Measurements from ENCODE around the gene PHACTR1. TPM values are rescaled to one million over a fixed set of nuclear protein-coding genes. Genes with fewer than 3 reads are reported as not detected.
A peak's percentile ranks its signal among the peaks of the same experiment; 100 is the strongest.

PHACTR1 gene
- total and polyA plus RNA-seq, 12 donors, result 6.3 to 150 (median 79.9) TPM

- H3K4me3 ChIP-seq, result no peak overlapping the region
- TF ChIP-seq, protein P1, sequence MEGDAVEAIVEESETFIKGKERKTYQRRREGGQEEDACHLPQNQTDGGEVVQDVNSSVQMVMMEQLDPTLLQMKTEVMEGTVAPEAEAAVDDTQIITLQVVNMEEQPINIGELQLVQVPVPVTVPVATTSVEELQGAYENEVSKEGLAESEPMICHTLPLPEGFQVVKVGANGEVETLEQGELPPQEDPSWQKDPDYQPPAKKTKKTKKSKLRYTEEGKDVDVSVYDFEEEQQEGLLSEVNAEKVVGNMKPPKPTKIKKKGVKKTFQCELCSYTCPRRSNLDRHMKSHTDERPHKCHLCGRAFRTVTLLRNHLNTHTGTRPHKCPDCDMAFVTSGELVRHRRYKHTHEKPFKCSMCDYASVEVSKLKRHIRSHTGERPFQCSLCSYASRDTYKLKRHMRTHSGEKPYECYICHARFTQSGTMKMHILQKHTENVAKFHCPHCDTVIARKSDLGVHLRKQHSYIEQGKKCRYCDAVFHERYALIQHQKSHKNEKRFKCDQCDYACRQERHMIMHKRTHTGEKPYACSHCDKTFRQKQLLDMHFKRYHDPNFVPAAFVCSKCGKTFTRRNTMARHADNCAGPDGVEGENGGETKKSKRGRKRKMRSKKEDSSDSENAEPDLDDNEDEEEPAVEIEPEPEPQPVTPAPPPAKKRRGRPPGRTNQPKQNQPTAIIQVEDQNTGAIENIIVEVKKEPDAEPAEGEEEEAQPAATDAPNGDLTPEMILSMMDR (IDR thresholded peaks at IDR 0.05), result no peak
- H3K4me1 ChIP-seq, result peaks cover 0 to 20% (median 7%) of the 10 kb centered on the region in 9 donors
- H3K36me3 ChIP-seq, result no peaks in the 10 kb centered on the region
- H3K9me3 ChIP-seq, result peaks cover 0 to 5% (median 0%) of the 10 kb centered on the region in 11 donors
- ATAC-seq, result peak in 3 of 8 donors; percentile 16 to 56 (median 53)
- DNase-seq, result no peak
- intact Hi-C loops (cut with DNase I), result loop anchor here in 1 of 10 donors (5.0 kb wide), 1 partner anchor 39 kb away; no protein-coding TSS in a partner anchor
- H3K27me3 ChIP-seq, result no peaks in the 10 kb centered on the region
- peak overlapping the region in 7 of 10 donors; percentile 55 to 78 (median 61) for H3K27ac ChIP-seq
These were observed 234.8 kb downstream of the PHACTR1 start for GRCh38 chr6:12951415-12951814.

DNA sequence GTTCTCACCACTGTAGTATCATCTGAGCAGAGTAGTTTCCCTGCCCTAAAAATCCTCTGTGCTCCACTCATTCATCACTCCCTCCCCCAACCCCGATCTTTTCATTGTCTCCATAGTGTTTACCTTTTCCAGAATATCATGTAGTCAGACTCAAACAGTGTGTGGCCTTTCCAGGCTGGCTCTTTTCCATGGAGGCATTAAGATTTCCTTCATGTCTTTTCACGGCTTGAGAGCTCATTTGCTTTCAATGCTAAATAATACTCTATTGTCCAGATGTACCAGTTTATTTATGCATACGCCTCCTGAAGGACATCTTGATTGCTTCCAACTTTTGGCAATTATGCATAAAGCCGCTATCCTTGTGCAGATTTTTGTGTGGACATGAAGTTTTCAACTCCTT is 235.8 kb downstream of the PHACTR1 start:
- intact Hi-C loops (cut with DNase I), result loop anchor here in 1 of 10 donors (5.0 kb wide), 1 partner anchor 40 kb away; no protein-coding TSS in a partner anchor
- peaks cover 0 to 24% (median 7%) of the 10 kb centered on the region in 9 donors for H3K4me1 ChIP-seq
- no peaks in the 10 kb centered on the region for H3K36me3 ChIP-seq
- no peaks in the 10 kb centered on the region for H3K27me3 ChIP-seq
- ATAC-seq (no peak), DNase-seq (no peak)
- WGBS, 2 donors, result 54 to 57% methylated on average over 4 of the region's 4 CpGs
- H3K9me3 ChIP-seq, result peaks cover 0 to 5% (median 0%) of the 10 kb centered on the region in 11 donors
- TF ChIP-seq, protein P1 (IDR thresholded peaks at IDR 0.05), result no peak
- peak overlapping the region in 3 of 10 donors; percentile 61 to 76 (median 61) for H3K27ac ChIP-seq
- no peak overlapping the region for H3K4me3 ChIP-seq

GRCh38 chr6:12955956-12956355 is 239.4 kb downstream of the PHACTR1 start:
- TF ChIP-seq, protein P1 (IDR thresholded peaks at IDR 0.05), result no peak
- 77% methylated on average over 5 of the region's 5 CpGs for WGBS, 2 donors
- Histone ChIP-seq H3K4me1 (peaks cover 0 to 52% (median 22%) of the 10 kb centered on the region in 9 donors), H3K27me3 (no peaks in the 10 kb centered on the region), H3K27ac (no peak overlapping the region), H3K4me3 (no peak overlapping the region), H3K36me3 (no peaks in the 10 kb centered on the region), H3K9me3 (no peaks in the 10 kb centered on the region)
- intact Hi-C loops (cut with DNase I), result loop anchor here in 3 of 10 donors (5.0 kb wide), 2 partner anchors 56 to 371 kb away; partner anchors contain the start of gene TBC1D7 (in 2 of the 3)
- DNase-seq, result no peak
- ATAC-seq, result no peak

DNA sequence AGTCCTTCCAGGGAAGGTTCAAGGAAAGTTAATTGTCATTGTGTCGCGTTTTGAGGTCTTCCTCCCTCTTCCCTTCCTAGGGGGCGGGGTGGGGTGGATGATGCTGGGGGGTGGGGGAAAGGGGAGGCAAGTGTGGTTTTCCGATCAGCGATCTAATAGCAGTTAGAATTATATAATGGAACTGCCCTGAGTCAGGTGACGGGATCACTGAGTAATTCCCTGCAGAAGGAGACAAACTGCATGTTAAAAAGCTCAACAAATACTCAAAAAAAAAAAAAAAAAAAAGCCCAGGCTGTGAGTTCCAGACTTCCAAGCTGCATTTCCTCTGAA is 240.4 kb downstream of the PHACTR1 start:
- Histone ChIP-seq H3K4me1 (peaks cover 0 to 47% (median 17%) of the 10 kb centered on the region in 9 donors), H3K36me3 (no peaks in the 10 kb centered on the region), H3K27me3 (no peaks in the 10 kb centered on the region), H3K9me3 (no peaks in the 10 kb centered on the region), H3K4me3 (peak overlapping the region; percentile 23 to 79 (median 72)), H3K27ac (peak overlapping the region; percentile 31 to 93 (median 86))
- ATAC-seq (peak in 2 of 8 donors; percentile 5), DNase-seq (no peak)
- intact Hi-C loops (cut with DNase I), result loop anchor here in 3 of 10 donors (5.0 kb wide), 2 partner anchors 55 to 370 kb away; partner anchors contain the start of gene TBC1D7 (in 2 of the 3)
- TF ChIP-seq, protein P1 (IDR thresholded peaks at IDR 0.05), result no peak
- 25 to 46% methylated on average over 6 of the region's 6 CpGs for WGBS, 2 donors
